HepG2 (cell line): ENCODE results near the gene TRPV5.

Experiments used
- BHLHE40 ChIP-seq: IDR thresholded peaks from 2 replicates; pipeline ENCODE4 v1.6.1; 2011; ENCODE audit warnings: low read length, improper control_type of control experiment
- CTCF ChIP-seq: sonication (generic); formaldehyde crosslinking; IDR thresholded peaks from 2 replicates; pipeline ENCODE4 v1.5.0; 2020; ENCODE audit warnings: mild to moderate bottlenecking, missing genetic modification reagents, moderate library complexity
- EP300 ChIP-seq, 3 experiments: sonication (generic) in 1 of 3; formaldehyde crosslinking in 1 of 3; IDR thresholded peaks; 2 replicates each; pipeline versions ENCODE4 v1.5.1 to v1.6.1; 2011 to 2020; ENCODE audit warnings: low read depth in 2 of 3, low read length in 2 of 3, borderline replicate concordance in 1 of 3, improper control_type of control experiment in 1 of 3, mild to moderate bottlenecking in 1 of 3, missing genetic modification reagents in 1 of 3, moderate library complexity in 1 of 3
- HBP1 ChIP-seq: IDR thresholded peaks from 2 replicates; pipeline ENCODE4 v1.6.1; 2016; ENCODE audit warnings: low read depth, control low read depth
- HDAC2 ChIP-seq: sonication (generic); formaldehyde crosslinking; IDR thresholded peaks from 2 replicates; pipeline ENCODE4 v1.4.0; 2020; ENCODE audit warnings: missing genetic modification reagents
- MAFK ChIP-seq, 2 experiments: IDR thresholded peaks in 1 of 2; conservative IDR thresholded peaks in 1 of 2; 2 replicates each; pipeline ENCODE4 v1.6.1; 2011; ENCODE audit warnings: improper control_type of control experiment in 2 of 2, low read length in 2 of 2
- REPIN1 ChIP-seq: sonication (generic); formaldehyde crosslinking; IDR thresholded peaks from 2 replicates; pipeline ENCODE4 v1.8.0; 2022; ENCODE audit warnings: missing genetic modification reagents, low read depth, mild to moderate bottlenecking, borderline replicate concordance
- ZBTB33 ChIP-seq: sonication (generic); formaldehyde crosslinking; IDR thresholded peaks from 2 replicates; pipeline ENCODE4 v1.4.0; 2020; ENCODE audit warnings: missing genetic modification reagents
- ZNF704 ChIP-seq: sonication (generic); formaldehyde crosslinking; IDR thresholded peaks from 2 replicates; pipeline ENCODE4 v1.8.1; 2023; ENCODE audit warnings: mild to moderate bottlenecking, inconsistent platforms, moderate library complexity, missing genetic modification reagents, borderline replicate concordance
- TF ChIP-seq, protein P1 (sequence below): sonication (generic); formaldehyde crosslinking; IDR thresholded peaks from 2 replicates; pipeline ENCODE4 v1.4.0; 2020; ENCODE audit warnings: missing genetic modification reagents
- TF ChIP-seq, protein P2 (sequence below), 2 experiments: fragments of 450-650 bp in 1 of 2; sonication (generic) in 1 of 2; formaldehyde crosslinking; IDR thresholded peaks; 2 replicates each; pipeline versions ENCODE4 v1.5.0 to v1.8.0; 2020 to 2022; ENCODE audit warnings: mild to moderate bottlenecking in 1 of 2, missing genetic modification reagents in 1 of 2
- TF ChIP-seq, protein P3 (sequence below), 2 experiments: IDR thresholded peaks; 2 replicates each; pipeline ENCODE4 v1.6.1; 2011 to 2012; ENCODE audit warnings: low read length in 2 of 2, borderline replicate concordance in 1 of 2, low read depth in 1 of 2, mild to moderate bottlenecking in 1 of 2, moderate library complexity in 1 of 2

DNA sequence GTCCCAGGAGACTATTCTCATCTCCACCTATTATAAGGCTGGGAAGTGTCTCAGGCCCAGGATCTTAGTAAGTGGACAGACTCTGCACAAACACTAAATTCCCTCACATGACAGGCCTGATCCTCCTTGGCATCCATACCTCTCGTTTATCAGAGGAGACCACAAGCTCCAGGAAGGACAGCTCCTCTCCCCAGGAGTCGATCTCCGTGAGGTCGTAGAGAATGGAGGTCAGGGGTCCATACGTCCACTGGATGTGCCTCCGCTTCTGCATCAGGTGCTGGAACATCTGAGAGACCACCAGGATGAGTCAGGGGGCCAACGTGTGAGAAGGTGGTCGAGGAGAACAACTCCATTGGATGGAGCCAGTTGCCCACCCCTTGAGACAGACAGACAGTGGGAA is 5.6 kb downstream of the TRPV5 start:
- TF ChIP-seq HDAC2 (CRISPR knock-in tag) (no peak), CTCF (CRISPR knock-in tag) (no peak), BHLHE40 (no peak), ZNF704 (CRISPR knock-in tag) (no peak), HBP1 (no peak), ZBTB33 (CRISPR knock-in tag) (no peak), REPIN1 (CRISPR knock-in tag) (no peak), EP300 (IDR thresholded peaks at IDR 0.05; ENCODE audit: low read depth in 2 of 2, low read length in 2 of 2) (no peak), EP300 (CRISPR knock-in tag; IDR thresholded peaks at IDR 0.05; ENCODE audit: borderline replicate concordance) (no peak), MAFK (conservative IDR thresholded peaks at IDR 0.05 in 1 of 2, IDR thresholded peaks at IDR 0.05 in 1 of 2; ENCODE audit: low read length in 2 of 2) (no peak)
- TF ChIP-seq, protein P1, sequence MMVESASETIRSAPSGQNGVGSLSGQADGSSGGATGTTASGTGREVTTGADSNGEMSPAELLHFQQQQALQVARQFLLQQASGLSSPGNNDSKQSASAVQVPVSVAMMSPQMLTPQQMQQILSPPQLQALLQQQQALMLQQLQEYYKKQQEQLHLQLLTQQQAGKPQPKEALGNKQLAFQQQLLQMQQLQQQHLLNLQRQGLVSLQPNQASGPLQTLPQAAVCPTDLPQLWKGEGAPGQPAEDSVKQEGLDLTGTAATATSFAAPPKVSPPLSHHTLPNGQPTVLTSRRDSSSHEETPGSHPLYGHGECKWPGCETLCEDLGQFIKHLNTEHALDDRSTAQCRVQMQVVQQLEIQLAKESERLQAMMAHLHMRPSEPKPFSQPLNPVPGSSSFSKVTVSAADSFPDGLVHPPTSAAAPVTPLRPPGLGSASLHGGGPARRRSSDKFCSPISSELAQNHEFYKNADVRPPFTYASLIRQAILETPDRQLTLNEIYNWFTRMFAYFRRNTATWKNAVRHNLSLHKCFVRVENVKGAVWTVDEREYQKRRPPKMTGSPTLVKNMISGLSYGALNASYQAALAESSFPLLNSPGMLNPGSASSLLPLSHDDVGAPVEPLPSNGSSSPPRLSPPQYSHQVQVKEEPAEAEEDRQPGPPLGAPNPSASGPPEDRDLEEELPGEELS (CRISPR knock-in tag), result no peak
- TF ChIP-seq, protein P2, sequence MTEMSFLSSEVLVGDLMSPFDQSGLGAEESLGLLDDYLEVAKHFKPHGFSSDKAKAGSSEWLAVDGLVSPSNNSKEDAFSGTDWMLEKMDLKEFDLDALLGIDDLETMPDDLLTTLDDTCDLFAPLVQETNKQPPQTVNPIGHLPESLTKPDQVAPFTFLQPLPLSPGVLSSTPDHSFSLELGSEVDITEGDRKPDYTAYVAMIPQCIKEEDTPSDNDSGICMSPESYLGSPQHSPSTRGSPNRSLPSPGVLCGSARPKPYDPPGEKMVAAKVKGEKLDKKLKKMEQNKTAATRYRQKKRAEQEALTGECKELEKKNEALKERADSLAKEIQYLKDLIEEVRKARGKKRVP (CRISPR knock-in tag; IDR thresholded peaks at IDR 0.05), result no peak
- TF ChIP-seq, protein P3, sequence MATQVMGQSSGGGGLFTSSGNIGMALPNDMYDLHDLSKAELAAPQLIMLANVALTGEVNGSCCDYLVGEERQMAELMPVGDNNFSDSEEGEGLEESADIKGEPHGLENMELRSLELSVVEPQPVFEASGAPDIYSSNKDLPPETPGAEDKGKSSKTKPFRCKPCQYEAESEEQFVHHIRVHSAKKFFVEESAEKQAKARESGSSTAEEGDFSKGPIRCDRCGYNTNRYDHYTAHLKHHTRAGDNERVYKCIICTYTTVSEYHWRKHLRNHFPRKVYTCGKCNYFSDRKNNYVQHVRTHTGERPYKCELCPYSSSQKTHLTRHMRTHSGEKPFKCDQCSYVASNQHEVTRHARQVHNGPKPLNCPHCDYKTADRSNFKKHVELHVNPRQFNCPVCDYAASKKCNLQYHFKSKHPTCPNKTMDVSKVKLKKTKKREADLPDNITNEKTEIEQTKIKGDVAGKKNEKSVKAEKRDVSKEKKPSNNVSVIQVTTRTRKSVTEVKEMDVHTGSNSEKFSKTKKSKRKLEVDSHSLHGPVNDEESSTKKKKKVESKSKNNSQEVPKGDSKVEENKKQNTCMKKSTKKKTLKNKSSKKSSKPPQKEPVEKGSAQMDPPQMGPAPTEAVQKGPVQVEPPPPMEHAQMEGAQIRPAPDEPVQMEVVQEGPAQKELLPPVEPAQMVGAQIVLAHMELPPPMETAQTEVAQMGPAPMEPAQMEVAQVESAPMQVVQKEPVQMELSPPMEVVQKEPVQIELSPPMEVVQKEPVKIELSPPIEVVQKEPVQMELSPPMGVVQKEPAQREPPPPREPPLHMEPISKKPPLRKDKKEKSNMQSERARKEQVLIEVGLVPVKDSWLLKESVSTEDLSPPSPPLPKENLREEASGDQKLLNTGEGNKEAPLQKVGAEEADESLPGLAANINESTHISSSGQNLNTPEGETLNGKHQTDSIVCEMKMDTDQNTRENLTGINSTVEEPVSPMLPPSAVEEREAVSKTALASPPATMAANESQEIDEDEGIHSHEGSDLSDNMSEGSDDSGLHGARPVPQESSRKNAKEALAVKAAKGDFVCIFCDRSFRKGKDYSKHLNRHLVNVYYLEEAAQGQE (IDR thresholded peaks at IDR 0.05; ENCODE audit: borderline replicate concordance in 1 of 2, low read depth in 1 of 2, low read length in 2 of 2), result no peak
